GM12872 (cell line): ENCODE data around the gene CEP68.

Experiments
- CTCF ChIP-seq: IDR thresholded peaks from 3 replicates; pipeline ENCODE4 v1.5.1; 2011; ENCODE audit warnings: low read depth, mild to moderate bottlenecking, low read length, moderate library complexity; ENCODE audit not compliant: insufficient read depth

Gene CEP68

GRCh38 chr2:65081232-65081685 is 25.0 kb downstream of the CEP68 start:
- no peak for TF ChIP-seq CTCF

GRCh38 chr2:65085148-65085547 is 28.9 kb downstream of the CEP68 start:
- no peak for TF ChIP-seq CTCF

- no peak for TF ChIP-seq CTCF
Measured at GRCh38 chr2:65092791-65093190, 36.6 kb downstream of the CEP68 start.

- no peak for TF ChIP-seq CTCF
Measured at GRCh38 chr2:65093211-65093610, 37.0 kb downstream of the CEP68 start.

- no peak for TF ChIP-seq CTCF
Measured at GRCh38 chr2:65096948-65097347, 40.7 kb downstream of the CEP68 start.

- TF ChIP-seq CTCF: no peak
Measured at GRCh38 chr2:65097844-65098243, 41.6 kb downstream of the CEP68 start.

- TF ChIP-seq CTCF: no peak
Measured at GRCh38 chr2:65098741-65099140, 42.5 kb downstream of the CEP68 start.

- TF ChIP-seq CTCF: no peak
Measured at GRCh38 chr2:65101071-65101470, 44.9 kb downstream of the CEP68 start.
